Kidney (tissue), 14 donors: ENCODE data around the gene LRRC34. TPM values are rescaled to one million over a fixed set of nuclear protein-coding genes. Genes with fewer than 3 reads are reported as not detected.
A peak's percentile ranks its signal among the peaks of the same experiment; 100 is the strongest.

ENCODE experiments used
- DNase-seq, 5 donors: peaks; one replicate each; pipeline ENCODE4 v3.0.0-alpha.2; 2013 to 2020
- FAIRE-seq: peaks from 2 replicates; lab custom pipeline; 2012; peaks lifted over from hg19 to GRCh38; lab: Jason Lieb, UNC
- H3K27ac ChIP-seq, 2 donors: one replicate each; pipeline ENCODE4 v1.7.0; 2013; ENCODE audit warnings: low read depth in 2 of 2, low read length in 2 of 2, inconsistent platforms in 1 of 2
- H3K27me3 ChIP-seq: one replicate; pipeline ENCODE4 v1.7.1; 2013; ENCODE audit warnings: low read length, inconsistent platforms; ENCODE audit not compliant: control insufficient read depth, insufficient read depth
- H3K36me3 ChIP-seq, 3 donors: one replicate each; pipeline versions ENCODE4 v1.7.0 to v1.7.1; 2013; ENCODE audit warnings: low read length in 3 of 3, control low read depth in 1 of 3, inconsistent platforms in 1 of 3; ENCODE audit not compliant: insufficient read depth in 3 of 3, control insufficient read depth in 2 of 3
- H3K4me1 ChIP-seq, 3 donors: one replicate each; pipeline versions ENCODE4 v1.7.0 to v1.7.1; 2013; ENCODE audit warnings: low read length in 3 of 3, inconsistent platforms in 1 of 3, low read depth in 1 of 3; ENCODE audit not compliant: control insufficient read depth in 2 of 3, insufficient read depth in 2 of 3
- H3K4me3 ChIP-seq, 3 donors: one replicate each; pipeline versions ENCODE4 v1.7.0 to v1.8.1; 2013; ENCODE audit warnings: low read length in 3 of 3, control low read depth in 1 of 3, inconsistent platforms in 1 of 3
- H3K9ac ChIP-seq, 3 donors: one replicate each; pipeline versions ENCODE4 v1.7.0 to v1.7.1; 2013; ENCODE audit warnings: low read length in 3 of 3, control low read depth in 1 of 3, inconsistent platforms in 1 of 3
- H3K9me3 ChIP-seq, 3 donors: one replicate each; pipeline versions ENCODE4 v1.7.0 to v1.7.1; 2013; ENCODE audit warnings: low read length in 3 of 3, control low read depth in 1 of 3, inconsistent platforms in 1 of 3; ENCODE audit not compliant: control insufficient read depth in 2 of 3, insufficient read depth in 1 of 3
- intact Hi-C: fragments of 100-400 bp; cut with DNase I; formaldehyde crosslinking; loops from one replicate; pipeline ENCODE4 v1.11.1; 2022
- polyA plus RNA-seq: library from polyadenylated mRNA; stranded (reverse); fragments of 350-450 nt; fragmentation: Illumina TruSeq; extraction: RNeasy Lipid Tissue Mini Kit (QIAGEN cat#74804); gene quantifications from one replicate; pipeline ENCODE4 v1.2.3, GENCODE V29; 2014; ENCODE audit warnings: low read depth, low replicate concordance; ENCODE audit not compliant: insufficient read depth
- total RNA-seq: library from RNA; stranded (reverse); fragmentation: NEBNext Ultra II Directional; extraction: Animal tissue kit (Norgen Biotek cat#: 25700); gene quantifications from one replicate; pipeline ENCODE4 v1.2.1, GENCODE V29; 2021
- TF ChIP-seq, protein P1 (sequence below): IDR thresholded peaks from 3 replicates; pipeline ENCODE4 v1.5.1; 2012; ENCODE audit warnings: mild to moderate bottlenecking, moderate library complexity, borderline replicate concordance; ENCODE audit not compliant: insufficient read depth; ENCODE audit errors: extremely low read depth
- donor health status: control.
- donor health status: control.
- donor health status: control.
- donor health status: control.
- donor health status: control.
- donor health status: DM: yes; HTN: yes; CAD: no.
- donor health status: Normal renal cell carcinoma (clear cell type).

LRRC34 gene
- total and polyA plus RNA-seq, 2 donors from 2014 or later, result 4.0 to 5.7 TPM

DNA sequence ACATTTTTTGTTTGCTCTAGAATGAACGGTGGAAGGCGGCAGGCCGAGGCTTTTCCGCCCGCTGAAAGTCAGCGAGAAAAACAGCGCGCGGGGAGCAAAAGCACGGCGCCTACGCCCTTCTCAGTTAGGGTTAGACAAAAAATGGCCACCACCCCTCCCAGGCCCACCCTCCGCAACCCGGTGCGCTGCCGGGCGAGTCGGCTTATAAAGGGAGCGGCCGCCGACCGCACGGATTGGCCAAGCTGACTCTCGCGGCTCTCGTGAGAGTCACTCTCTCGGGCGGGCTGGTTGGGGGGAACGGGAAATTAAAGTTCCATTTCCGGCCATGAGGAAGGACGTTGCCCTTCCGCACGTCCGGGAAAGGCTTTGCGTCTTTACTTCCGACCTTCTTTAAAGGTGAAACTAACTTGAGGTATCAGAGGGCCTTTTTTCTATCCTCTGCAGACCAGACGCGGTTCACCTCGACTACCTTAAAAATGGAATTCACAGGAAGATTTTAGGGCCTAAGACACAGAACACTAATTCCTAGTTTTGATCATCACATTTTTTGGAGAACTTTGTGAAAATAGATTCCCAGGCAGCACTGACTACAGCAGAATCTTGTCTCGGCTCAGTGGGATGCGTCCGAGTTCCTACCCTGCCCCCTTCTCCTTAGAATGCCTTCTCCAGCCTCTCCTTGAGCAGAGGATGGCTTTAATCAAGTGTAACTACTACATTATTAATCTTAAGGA is 47.7 kb downstream of the LRRC34 start, which contains the start of gene TERC:
Gene TERC, minus strand, starts transcription at position 179 of the 731 bp plus-strand sequence.
- Histone ChIP-seq H3K9ac (peak within 1 kb of the TSS; percentile 81 to 95 (median 91)), H3K27ac (peak within 1 kb of the TSS; percentile 94 to 97), H3K4me3 (peak within 1 kb of the TSS; percentile 86 to 87 (median 87)), H3K36me3 (no peaks in the 10 kb centered on the region), H3K9me3 (no peaks in the 10 kb centered on the region), H3K27me3 (no peaks in the 10 kb centered on the region), H3K4me1 (no peaks in the 10 kb centered on the region)
- TF ChIP-seq, protein P1, sequence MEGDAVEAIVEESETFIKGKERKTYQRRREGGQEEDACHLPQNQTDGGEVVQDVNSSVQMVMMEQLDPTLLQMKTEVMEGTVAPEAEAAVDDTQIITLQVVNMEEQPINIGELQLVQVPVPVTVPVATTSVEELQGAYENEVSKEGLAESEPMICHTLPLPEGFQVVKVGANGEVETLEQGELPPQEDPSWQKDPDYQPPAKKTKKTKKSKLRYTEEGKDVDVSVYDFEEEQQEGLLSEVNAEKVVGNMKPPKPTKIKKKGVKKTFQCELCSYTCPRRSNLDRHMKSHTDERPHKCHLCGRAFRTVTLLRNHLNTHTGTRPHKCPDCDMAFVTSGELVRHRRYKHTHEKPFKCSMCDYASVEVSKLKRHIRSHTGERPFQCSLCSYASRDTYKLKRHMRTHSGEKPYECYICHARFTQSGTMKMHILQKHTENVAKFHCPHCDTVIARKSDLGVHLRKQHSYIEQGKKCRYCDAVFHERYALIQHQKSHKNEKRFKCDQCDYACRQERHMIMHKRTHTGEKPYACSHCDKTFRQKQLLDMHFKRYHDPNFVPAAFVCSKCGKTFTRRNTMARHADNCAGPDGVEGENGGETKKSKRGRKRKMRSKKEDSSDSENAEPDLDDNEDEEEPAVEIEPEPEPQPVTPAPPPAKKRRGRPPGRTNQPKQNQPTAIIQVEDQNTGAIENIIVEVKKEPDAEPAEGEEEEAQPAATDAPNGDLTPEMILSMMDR, result no peak
- FAIRE-seq, result peak; percentile 38
- intact Hi-C loops, result no loop called here
- peak; percentile 94 to 98 (median 96) for DNase-seq

DNA sequence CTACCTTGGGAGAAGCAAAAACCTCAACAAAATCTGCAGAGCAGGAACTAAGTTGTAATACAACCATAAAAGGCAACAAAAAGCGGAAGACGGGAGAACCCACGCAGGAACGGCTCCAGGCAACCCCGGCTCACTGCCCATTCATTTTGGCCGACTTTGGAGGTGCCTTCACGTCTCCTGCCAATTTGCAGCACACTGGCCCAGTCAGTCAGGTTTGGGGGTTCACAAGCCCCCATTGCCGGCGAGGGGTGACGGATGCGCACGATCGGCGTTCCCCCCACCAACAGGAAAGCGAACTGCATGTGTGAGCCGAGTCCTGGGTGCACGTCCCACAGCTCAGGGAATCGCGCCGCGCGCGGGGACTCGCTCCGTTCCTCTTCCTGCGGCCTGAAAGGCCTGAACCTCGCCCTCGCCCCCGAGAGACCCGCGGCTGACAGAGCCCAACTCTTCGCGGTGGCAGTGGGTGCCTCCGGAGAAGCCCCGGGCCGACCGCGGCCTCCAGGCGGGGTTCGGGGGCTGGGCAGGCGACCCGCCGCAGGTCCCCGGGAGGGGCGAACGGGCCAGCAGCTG is 48.3 kb downstream of the LRRC34 start:
- Histone ChIP-seq H3K9me3 (no peaks in the 10 kb centered on the region), H3K4me1 (no peaks in the 10 kb centered on the region), H3K4me3 (peak overlapping the region; percentile 86 to 87 (median 87)), H3K27ac (peak overlapping the region; percentile 94 to 97), H3K27me3 (no peaks in the 10 kb centered on the region), H3K36me3 (no peaks in the 10 kb centered on the region), H3K9ac (peak overlapping the region; percentile 81 to 95 (median 91))
- DNase-seq (peak; percentile 56 to 90 (median 71)), FAIRE-seq (no peak)
- intact Hi-C loops, result no loop called here
- TF ChIP-seq, protein P1, result no peak

DNA sequence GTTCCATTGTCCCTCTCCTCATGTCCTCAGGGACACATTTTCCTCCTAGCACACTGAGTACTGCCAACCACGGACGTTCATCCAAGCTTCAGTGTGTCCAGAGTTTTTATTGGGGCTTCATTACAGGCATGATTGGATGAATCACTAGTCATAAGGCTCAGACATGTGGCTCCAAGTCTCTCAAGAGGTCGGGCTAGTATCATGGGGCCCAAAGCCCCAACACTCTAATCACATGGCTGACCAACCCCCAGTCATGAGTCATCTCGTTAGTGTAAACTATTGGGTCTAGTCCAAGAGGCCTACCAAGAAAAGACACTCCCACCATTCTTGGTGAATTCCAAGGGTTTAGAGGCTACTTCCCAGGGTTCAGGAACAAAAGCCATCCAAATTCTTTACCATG is 52.2 kb downstream of the LRRC34 start:
- no peaks in the 10 kb centered on the region for H3K9me3 ChIP-seq
- H3K27me3 ChIP-seq, result no peaks in the 10 kb centered on the region
- FAIRE-seq (no peak), DNase-seq (no peak)
- no peak overlapping the region for H3K4me3 ChIP-seq
- intact Hi-C loops, result no loop called here
- no peaks in the 10 kb centered on the region for H3K4me1 ChIP-seq
- no peaks in the 10 kb centered on the region for H3K36me3 ChIP-seq
- no peak overlapping the region for H3K27ac ChIP-seq
- no peak overlapping the region for H3K9ac ChIP-seq
- TF ChIP-seq, protein P1, result no peak
